ENCODE data around the gene EBLN2.

Gene EBLN2

GRCh38 chr3:73086071-73086494 is 24.6 kb downstream of the EBLN2 start:
- no peak for DNase-seq (ENCODE audit: low spot score)
- no peak overlapping the region for H3K4me3 ChIP-seq
- H3K27ac ChIP-seq = no peak overlapping the region
- peak; percentile 61 for TF ChIP-seq CTCF (IDR thresholded peaks at IDR 0.05)

- DNase-seq (ENCODE audit: low spot score) = no peak
- no peak for TF ChIP-seq CTCF (IDR thresholded peaks at IDR 0.05)
- no peak overlapping the region for H3K27ac ChIP-seq
- no peak overlapping the region for H3K4me3 ChIP-seq
Observed at GRCh38 chr3:73094129-73094528, 32.7 kb downstream of the EBLN2 start.

- no peak overlapping the region for H3K27ac ChIP-seq
- DNase-seq (ENCODE audit: low spot score) = no peak
- H3K4me3 ChIP-seq = no peak overlapping the region
- no peak for TF ChIP-seq CTCF (IDR thresholded peaks at IDR 0.05)
Observed at GRCh38 chr3:73094951-73095350, 33.5 kb downstream of the EBLN2 start.

GRCh38 chr3:73096169-73096568 is 34.7 kb downstream of the EBLN2 start:
- TF ChIP-seq CTCF (IDR thresholded peaks at IDR 0.05) = no peak
- DNase-seq (ENCODE audit: low spot score) = no peak
- no peak overlapping the region for H3K4me3 ChIP-seq
- H3K27ac ChIP-seq = no peak overlapping the region

- Histone ChIP-seq H3K4me3 (no peak overlapping the region), H3K27ac (no peak overlapping the region)
- DNase-seq (ENCODE audit: low spot score) = no peak
- TF ChIP-seq CTCF (IDR thresholded peaks at IDR 0.05) = no peak
Observed at GRCh38 chr3:73098026-73098425, 36.6 kb downstream of the EBLN2 start.

GRCh38 chr3:73098873-73099272 is 37.4 kb downstream of the EBLN2 start:
- H3K4me3 ChIP-seq = no peak overlapping the region
- TF ChIP-seq CTCF (IDR thresholded peaks at IDR 0.05) = no peak
- DNase-seq (ENCODE audit: low spot score) = no peak
- no peak overlapping the region for H3K27ac ChIP-seq

- Histone ChIP-seq H3K27ac (no peak overlapping the region), H3K4me3 (no peak overlapping the region)
- peak; percentile 77 for TF ChIP-seq CTCF (IDR thresholded peaks at IDR 0.05)
- DNase-seq (ENCODE audit: low spot score) = peak; percentile 82
Observed at GRCh38 chr3:73100741-73101559, 39.5 kb downstream of the EBLN2 start.
